Liver (tissue), 3 donors: ENCODE data around the gene HDLBP.

Experiments used
- CTCF ChIP-seq: fragments of 150-350 bp; IDR thresholded peaks from 2 replicates; pipeline ENCODE4 v1.5.1; 2017; ENCODE audit warnings: improper control_type of control experiment, low read depth, low read length; ENCODE audit not compliant: missing input control
- EGR1 ChIP-seq, 2 donors: IDR thresholded peaks; 2 replicates each; pipeline ENCODE4 v1.6.1; 2016 to 2018; ENCODE audit warnings: antibody characterized with exemption in 2 of 2, low read depth in 2 of 2
- MAX ChIP-seq: IDR thresholded peaks from 2 replicates; pipeline ENCODE4 v1.6.1; 2016; ENCODE audit warnings: antibody characterized with exemption
- REST ChIP-seq: IDR thresholded peaks from 2 replicates; pipeline ENCODE4 v1.6.1; 2016; ENCODE audit warnings: antibody characterized with exemption, mild to moderate bottlenecking
- YY1 ChIP-seq: IDR thresholded peaks from 2 replicates; pipeline ENCODE4 v1.6.1; 2016; ENCODE audit warnings: antibody characterized with exemption, mild to moderate bottlenecking
- ZBTB33 ChIP-seq: IDR thresholded peaks from 2 replicates; pipeline ENCODE4 v1.6.1; 2016; ENCODE audit warnings: antibody characterized with exemption
- donor health status: healthy.
- donor health status: healthy.

GRCh38 chr2:241179899-241180298 lies 135.6 kb downstream of the HDLBP start:
- TF ChIP-seq ZBTB33 (no peak), CTCF (no peak), EGR1 (IDR thresholded peaks at IDR 0.05; ENCODE audit: low read depth in 2 of 2) (no peak), YY1 (no peak), REST (no peak), MAX (no peak)
